GM18873 (cell line): ENCODE measurements around the gene GALNT18.

ENCODE experiments used
- ATAC-seq: cut with Tn5 transposase; IDR thresholded peaks from one replicate; pipeline ENCODE4 v1.9.1; 2021; ENCODE audit warnings: mild to moderate bottlenecking, moderate library complexity, moderate number of reproducible peaks; ENCODE audit not compliant: unreplicated experiment, low FRiP score

The GALNT18 gene

GRCh38 chr11:11621573-11622339 is at the start of gene GALNT18:
Gene GALNT18, minus strand, starts transcription at chr11:11622005.
- ATAC-seq, result peak; percentile 81

GRCh38 chr11:11670574-11670973 is 48.8 kb upstream of the GALNT18 start:
- no peak for ATAC-seq

DNA sequence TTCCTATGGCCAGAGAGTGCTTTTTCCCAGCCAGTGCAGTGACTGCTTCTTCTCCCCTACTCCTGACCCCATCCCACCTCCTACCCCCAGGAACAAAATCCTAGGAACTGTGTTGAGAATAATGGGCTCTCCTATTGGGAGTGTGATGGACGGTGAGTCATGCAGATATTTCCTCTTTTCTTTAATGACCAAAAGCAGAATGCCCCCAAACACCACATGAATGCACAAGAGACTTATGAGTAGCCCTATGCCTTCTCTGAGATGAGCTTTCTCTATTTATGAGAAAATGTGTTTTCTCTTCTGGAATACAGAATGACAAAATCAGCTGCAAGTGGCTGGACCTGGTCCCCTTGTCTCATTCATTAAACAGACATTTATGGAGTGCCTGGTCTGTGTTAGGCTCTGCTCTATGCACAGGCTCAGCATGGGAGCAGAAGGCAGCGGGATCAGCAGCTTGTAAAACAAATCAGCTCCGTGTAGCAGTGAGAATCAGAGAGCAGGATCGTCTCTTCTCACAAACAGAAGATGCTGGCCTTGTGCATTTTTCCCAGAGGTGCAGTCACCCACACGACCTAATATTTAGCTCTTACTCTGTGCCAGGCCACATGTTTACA is 47.5 kb upstream of the GALNT18 start:
- ATAC-seq, result no peak

GRCh38 chr11:11668781-11669180 is 47.0 kb upstream of the GALNT18 start:
- ATAC-seq, result no peak

DNA sequence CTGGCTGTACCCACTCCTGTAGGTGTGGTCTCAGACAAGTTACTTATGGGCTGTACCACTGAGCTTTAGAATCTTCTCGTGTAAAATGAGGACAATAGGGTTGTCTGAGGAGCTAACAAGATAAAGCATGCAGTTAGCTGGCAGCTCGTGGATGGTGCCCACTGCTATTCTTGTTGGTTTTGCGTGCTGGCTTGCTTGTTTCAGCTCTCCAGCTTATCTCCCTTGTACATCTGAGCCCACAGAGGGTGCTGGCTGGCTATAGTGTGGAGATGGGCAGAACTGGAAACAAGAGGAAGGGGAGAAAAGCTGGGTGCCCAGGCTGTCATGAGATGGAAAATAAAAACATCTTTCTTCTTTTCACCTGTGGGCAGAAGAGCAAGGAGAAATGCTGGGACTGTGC is 46.5 kb upstream of the GALNT18 start:
- ATAC-seq, result no peak

- no peak for ATAC-seq
Observed at GRCh38 chr11:11667056-11667455, 45.3 kb upstream of the GALNT18 start.

DNA sequence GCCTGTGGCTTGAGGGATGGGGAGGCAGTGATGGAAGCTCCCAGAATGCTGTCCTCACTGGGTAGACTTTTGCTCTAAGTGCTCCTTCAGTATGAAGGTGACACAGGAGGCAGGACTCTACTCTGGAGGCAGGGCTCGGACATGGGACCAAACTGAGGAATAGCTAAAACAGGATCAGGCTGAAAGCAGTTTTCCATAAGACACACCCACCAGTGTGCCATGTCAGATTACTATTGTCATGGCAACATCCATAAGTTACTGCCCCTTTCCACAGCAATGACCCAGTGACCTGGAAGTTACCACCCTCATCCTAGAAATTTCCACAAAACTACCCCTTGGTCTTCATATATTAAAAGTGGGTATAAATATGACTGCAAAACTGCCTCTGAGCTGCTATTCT is 43.6 kb upstream of the GALNT18 start:
- ATAC-seq, result no peak

- ATAC-seq, result no peak
Observed at GRCh38 chr11:11663907-11664306, 42.1 kb upstream of the GALNT18 start.

DNA sequence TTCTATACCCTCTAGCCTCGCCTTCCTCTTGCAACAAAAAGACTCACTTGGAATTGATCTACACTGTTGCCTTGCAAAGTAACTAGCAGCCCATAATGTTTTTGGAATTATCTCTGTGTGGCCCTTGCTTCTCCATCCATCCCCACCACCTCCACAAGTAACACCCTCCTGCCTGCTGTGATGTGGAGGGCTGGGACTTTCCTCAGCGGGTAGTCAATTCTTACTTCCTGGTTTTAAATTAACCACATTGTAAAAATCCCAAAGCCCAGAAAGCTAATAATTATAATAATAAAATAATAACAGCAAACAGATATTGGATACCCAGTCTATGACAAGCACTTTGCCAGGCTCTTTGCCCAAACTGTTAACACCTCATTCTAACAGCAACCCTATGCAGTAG is 40.8 kb upstream of the GALNT18 start:
- ATAC-seq, result no peak

DNA sequence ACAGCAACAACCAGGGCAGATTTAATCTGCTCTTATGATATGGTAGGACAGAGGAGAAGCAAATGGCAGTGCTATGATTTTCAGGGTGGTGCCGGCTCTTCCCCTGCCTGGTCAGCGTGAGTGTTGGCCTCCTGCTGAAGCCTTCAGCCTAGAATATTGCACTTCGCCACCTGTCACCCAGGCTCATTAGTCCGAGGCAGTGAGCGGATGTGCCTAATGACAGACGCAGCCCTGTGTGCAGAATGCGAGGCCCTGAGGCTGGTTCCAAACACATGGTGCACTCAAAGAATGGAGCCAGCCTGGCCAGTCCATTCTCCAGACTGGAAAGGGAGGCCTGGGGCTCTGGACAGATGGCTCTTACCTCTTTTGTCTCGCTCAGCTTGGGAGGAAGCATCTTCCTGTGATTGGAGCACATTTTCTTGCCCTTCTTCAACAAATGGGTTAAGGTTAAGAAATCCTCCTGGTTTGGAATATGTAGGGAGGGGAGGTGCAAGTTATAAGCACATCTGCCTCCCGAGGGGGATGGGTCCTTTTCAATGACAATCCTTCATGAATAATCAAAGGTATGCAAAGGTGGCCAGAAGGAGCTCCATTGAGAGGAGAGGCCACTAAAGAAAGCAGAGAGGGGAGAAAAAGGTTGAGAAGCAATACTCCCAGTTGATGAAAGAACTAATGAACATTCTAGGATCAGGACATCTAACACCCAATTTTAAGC is 39.7 kb upstream of the GALNT18 start:
- ATAC-seq, result no peak

DNA sequence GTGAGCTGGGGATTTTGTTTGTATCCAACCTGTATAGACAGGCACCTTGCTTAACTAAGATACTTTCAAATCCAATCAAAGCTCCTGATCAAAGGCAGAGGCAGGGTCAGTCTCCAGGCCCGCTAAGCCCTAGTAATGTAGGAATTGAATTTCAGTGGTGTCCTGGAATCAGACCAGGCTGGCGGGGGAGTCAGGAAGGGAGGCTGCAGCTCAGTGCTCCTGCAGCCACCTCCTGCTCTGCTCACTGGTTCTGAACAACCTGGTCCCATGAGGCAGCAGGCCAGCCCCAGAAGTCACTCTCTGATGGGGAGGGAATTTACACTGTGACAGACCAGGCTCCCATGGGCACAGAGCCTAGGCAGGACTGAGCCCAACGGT is 38.5 kb upstream of the GALNT18 start:
- ATAC-seq, result no peak

DNA sequence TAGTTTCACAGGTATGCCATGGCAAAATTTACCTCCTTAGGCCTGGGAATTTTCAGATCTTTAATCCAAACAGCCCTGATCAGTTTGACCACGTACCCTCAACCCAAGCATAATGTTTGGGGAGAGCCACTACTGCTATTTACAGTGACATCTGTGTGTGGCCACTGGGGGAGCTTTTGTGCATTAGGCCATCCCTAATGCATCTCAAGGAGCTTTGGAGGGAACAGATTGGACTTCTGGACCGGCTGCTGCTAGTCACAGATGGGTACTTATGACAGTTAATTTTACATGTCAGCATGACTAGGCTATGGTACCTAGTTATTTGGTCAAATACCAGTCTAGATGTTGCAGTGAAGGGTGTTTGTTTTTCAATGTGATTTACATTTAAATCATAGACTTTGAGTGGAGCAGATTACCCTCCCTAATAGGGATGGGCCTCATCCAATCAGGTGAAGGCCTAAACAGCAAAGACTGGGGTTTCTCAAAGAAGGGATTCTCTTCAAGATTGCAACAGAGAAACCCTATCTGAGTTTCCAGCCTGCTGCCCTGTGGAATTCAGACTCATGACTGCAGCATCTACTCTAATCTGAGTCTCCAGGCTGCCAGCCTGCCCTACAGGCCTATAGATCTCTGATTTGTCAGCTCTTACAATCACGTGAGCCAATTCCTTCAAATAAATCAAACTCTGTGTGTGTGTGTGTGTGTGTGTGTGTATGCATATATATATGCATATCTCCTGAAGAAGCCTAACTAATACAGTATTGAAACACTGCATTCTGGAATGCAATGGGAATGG is 38.0 kb upstream of the GALNT18 start:
- no peak for ATAC-seq

GRCh38 chr11:11657218-11657955 is 35.6 kb upstream of the GALNT18 start:
- ATAC-seq, result no peak

DNA sequence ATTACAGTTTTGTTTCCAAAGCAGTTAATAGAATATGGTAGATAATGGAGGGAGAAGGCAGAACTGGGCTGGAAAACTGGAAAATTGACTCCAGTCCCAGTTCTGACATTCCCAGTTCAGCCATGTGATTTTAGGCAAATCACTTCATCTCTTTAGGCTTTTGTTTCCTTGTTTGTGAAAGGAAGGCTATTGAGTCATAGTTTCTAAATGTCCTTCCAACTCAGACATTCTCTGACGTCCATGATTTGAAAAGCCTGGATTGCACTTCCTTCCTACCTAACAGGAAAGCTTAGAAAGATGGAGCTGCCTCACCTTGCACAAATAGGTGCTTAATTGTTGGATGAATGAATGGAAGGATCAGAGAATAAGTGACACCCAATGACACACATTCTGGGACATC is 19.8 kb upstream of the GALNT18 start:
- ATAC-seq, result no peak

DNA sequence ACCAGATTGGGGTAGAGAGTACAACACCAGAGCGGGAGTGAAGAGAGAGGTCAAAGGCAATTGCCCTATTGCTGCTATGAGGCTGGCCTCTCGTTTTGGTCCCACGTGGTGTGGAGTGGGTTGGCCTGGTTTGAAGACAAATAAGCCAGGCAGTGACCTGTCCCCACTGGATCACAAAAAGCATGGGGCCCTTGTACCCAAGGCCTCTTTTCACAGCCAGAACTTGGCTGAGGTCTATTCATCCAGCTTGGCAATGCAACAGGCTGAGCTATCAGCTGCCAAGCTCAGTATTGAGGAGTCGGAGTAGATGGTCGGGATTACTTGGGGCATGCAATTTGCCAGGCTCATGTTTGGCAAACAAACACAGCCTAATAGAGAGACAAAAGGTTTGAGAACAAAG is 19.2 kb upstream of the GALNT18 start:
- no peak for ATAC-seq

DNA sequence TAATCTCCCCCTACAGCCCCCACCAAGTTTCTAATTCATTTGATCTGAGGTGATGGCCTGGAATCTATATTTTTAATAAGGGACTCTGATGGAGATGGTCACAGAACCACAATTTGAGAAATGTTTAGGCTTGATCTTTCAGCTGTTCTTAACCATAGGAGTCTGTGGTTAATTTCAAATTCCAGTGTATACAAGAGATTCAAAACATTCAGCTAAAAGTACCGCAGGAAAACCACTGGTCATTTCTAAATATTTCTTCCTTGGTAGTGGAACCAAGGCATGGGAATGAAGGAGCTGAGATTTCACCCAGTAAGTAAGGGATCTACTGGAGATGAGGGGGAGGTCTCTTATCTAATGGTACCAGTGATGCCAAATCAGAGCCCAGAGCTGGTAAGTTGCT is 18.3 kb upstream of the GALNT18 start:
- no peak for ATAC-seq

DNA sequence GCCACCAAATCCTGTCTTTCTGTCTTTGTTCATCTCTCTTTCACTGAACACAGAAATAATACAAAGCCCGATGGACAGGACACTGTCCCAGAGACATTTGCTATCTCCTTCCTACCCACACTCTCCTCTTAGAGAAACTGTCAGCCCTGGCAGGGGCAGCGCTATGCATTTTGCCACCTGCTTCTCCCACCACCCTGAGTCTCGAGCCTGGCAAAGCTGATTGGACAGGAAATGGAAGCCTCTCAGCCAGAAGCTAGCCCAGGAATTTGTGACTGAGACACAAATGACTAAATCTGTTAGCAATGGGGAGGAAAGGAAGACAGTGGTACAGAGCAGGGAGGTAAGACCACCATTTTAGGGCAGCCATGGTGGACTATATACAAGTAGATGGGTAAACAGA is 14.9 kb upstream of the GALNT18 start:
- no peak for ATAC-seq

DNA sequence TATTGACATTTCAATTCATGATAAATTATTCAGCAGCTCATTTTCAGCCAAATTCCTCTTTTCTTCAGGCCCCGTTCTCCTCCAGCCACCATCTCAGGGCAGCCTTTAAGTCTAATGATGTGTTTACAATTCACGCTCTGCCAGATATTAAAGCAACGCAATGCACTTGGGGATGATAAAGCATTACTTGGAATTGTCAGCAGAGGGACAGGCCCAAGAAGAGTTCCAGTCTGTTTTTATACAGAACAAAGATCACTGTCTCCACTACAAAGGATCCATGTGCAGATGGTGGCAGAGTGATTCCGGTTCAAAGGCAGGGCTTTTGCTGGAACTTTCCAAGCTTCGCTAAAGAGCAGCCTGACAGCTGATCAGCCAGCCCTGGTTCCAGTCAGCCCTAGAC is 13.6 kb upstream of the GALNT18 start:
- no peak for ATAC-seq

GRCh38 chr11:11629368-11629767 is 7.6 kb upstream of the GALNT18 start:
- no peak for ATAC-seq

GRCh38 chr11:11628651-11629050 is 6.8 kb upstream of the GALNT18 start:
- ATAC-seq, result no peak
